CD4-positive, alpha-beta T cell (primary cell): Measurements from ENCODE around the gene ANKRD60. TPM values are rescaled to one million over a fixed set of nuclear protein-coding genes. Genes with fewer than 3 reads are reported as not detected.

Experiments used
- ATAC-seq: fragments of 200-7000 bp; cut with Tn5 transposase; one replicate; pipeline ENCODE4 v1.10.0; 2022; ENCODE audit warnings: mild to moderate bottlenecking; ENCODE audit not compliant: poor library complexity
- CTCF ChIA-PET: fragments of 350-600 bp; sonication (Branson Sonifier 250); formaldehyde crosslinking; loops from one replicate; lab custom pipeline; 2021; ENCODE audit warnings: antibody characterized with exemption, inconsistent platforms; lab: Charles Lee
- POLR2A ChIA-PET: fragments of 350-600 bp; sonication (Branson Sonifier 250); formaldehyde crosslinking; loops from one replicate; lab custom pipeline; 2021; ENCODE audit warnings: antibody characterized with exemption, inconsistent platforms; lab: Charles Lee
- DNase-seq, 14 experiments: peaks; one replicate each; pipeline ENCODE4 v3.0.0-alpha.2; 2013 to 2020; ENCODE audit warnings: mixed read lengths in 2 of 14
- H3K27ac ChIP-seq, 2 donors: one replicate each; pipeline versions ENCODE4 v1.5.1 to v1.7.0; 2013; ENCODE audit warnings: low read length in 2 of 2, low read depth in 1 of 2, mild to moderate bottlenecking in 1 of 2
- H3K27me3 ChIP-seq, 2 experiments: 1 replicate in 1 of 2; 2 replicates in 1 of 2; pipeline versions ENCODE4 v1.6.1 to v1.7.0; 2013; ENCODE audit warnings: low read length in 2 of 2, control low read depth in 1 of 2, mild to moderate bottlenecking in 1 of 2, moderate library complexity in 1 of 2; ENCODE audit not compliant: insufficient read depth in 2 of 2, control insufficient read depth in 1 of 2
- H3K36me3 ChIP-seq: one replicate; pipeline ENCODE4 v1.6.1; 2013; ENCODE audit warnings: low read length, control low read depth; ENCODE audit not compliant: insufficient read depth
- H3K4me1 ChIP-seq: one replicate; pipeline ENCODE4 v1.6.1; 2013; ENCODE audit warnings: low read length, control low read depth; ENCODE audit not compliant: insufficient read depth
- H3K4me3 ChIP-seq: one replicate; pipeline ENCODE4 v1.5.1; 2013; ENCODE audit warnings: mild to moderate bottlenecking, low read length, moderate library complexity
- H3K9me3 ChIP-seq, 2 experiments: 1 replicate in 1 of 2; 2 replicates in 1 of 2; pipeline versions ENCODE4 v1.6.1 to v1.7.0; 2013; ENCODE audit warnings: low read length in 2 of 2, mild to moderate bottlenecking in 2 of 2, control low read depth in 1 of 2, moderate library complexity in 1 of 2; ENCODE audit not compliant: control insufficient read depth in 1 of 2, insufficient read depth in 1 of 2
- H3K27ac Mint-ChIP-seq: one replicate; pipeline ENCODE4 v1.8.0; 2020; ENCODE audit warnings: mixed read lengths
- H3K27me3 Mint-ChIP-seq: one replicate; pipeline ENCODE4 v1.8.0; 2021; ENCODE audit warnings: mixed read lengths
- H3K36me3 Mint-ChIP-seq: one replicate; pipeline ENCODE4 v1.8.0; 2021; ENCODE audit warnings: low read depth, mixed read lengths
- H3K4me1 Mint-ChIP-seq: one replicate; pipeline ENCODE4 v1.8.0; 2021; ENCODE audit warnings: low read depth, mixed read lengths
- H3K4me3 Mint-ChIP-seq: one replicate; pipeline ENCODE4 v1.8.0; 2020; ENCODE audit warnings: mild to moderate bottlenecking, mixed read lengths
- H3K9me3 Mint-ChIP-seq: one replicate; pipeline ENCODE4 v1.8.0; 2020; ENCODE audit warnings: mixed read lengths
- CTCF ChIP-seq: fragments of 200-600 bp; IDR thresholded peaks from one replicate; pipeline ENCODE4 v1.8.0; 2022; ENCODE audit warnings: antibody characterized with exemption, mild to moderate bottlenecking
- intact Hi-C, 2 experiments: fragments of 100-400 bp; cut with DNase I in 1 of 2; cut with micrococcal nuclease in 1 of 2; formaldehyde crosslinking; loops; one replicate each; pipeline versions ENCODE4 v1.15.1 to v1.9.0; 2023 to 2025; cut with DNase I, micrococcal nuclease
- total RNA-seq, 174 experiments: library from RNA in 2 of 174; stranded (reverse) in 2 of 174; gene quantifications; one replicate each; pipeline ENCODE4 v1.2.3 and lab custom pipeline; 2021 to 2026

Gene ANKRD60
- total RNA-seq, 2 experiments from 2014 or later = not detected

DNA sequence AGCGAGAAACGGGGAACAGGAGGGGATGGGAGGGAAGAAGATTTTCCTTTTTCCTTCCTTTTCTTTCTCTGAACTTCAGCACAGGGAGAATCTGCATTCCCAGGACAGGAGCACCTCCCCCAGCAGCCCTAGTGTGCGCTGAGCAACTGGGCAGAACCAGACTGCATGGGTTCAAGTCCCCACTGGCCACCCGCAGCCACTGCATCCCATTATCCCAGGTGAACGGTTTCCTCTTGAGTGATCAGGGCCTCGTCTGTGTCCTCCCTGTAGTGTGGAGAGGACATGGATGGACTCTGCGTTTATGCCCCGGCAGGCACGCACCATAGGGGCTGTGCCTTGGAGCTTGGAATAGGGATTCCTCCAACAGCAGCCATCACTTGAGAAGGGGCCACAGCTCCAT, 53.0 kb downstream of the ANKRD60 start:
- ATAC-seq (no peak), DNase-seq (no peak)
- Histone ChIP-seq H3K4me1 (peaks cover 19% of the 10 kb centered on the region), H3K9me3 (no peaks in the 10 kb centered on the region), H3K27me3 (peaks cover 6 to 11% of the 10 kb centered on the region in 2 experiments), H3K27ac (no peak overlapping the region), H3K4me3 (no peak overlapping the region), H3K36me3 (no peaks in the 10 kb centered on the region)
- H3K27me3 Mint-ChIP-seq = peaks cover 6% of the 10 kb centered on the region
- POLR2A ChIA-PET = no interaction called here
- H3K9me3 Mint-ChIP-seq = no peaks in the 10 kb centered on the region
- no peak overlapping the region for H3K4me3 Mint-ChIP-seq
- H3K4me1 Mint-ChIP-seq = peaks cover 23% of the 10 kb centered on the region
- TF ChIP-seq CTCF = no peak
- H3K27ac Mint-ChIP-seq = no peak overlapping the region
- CTCF ChIA-PET = no interaction called here
- intact Hi-C loops = no loop called here
- no peaks in the 10 kb centered on the region for H3K36me3 Mint-ChIP-seq

- ChIA-PET POLR2A (interaction anchor here (1.1 kb wide), 1 partner anchor 548 kb away, joined by 3 read pairs; no protein-coding TSS in a partner anchor), CTCF (no interaction called here)
- peaks cover 1 to 5% of the 10 kb centered on the region in 2 experiments for H3K27me3 ChIP-seq
- peaks cover 6% of the 10 kb centered on the region for H3K27me3 Mint-ChIP-seq
- peaks cover 23% of the 10 kb centered on the region for H3K4me1 Mint-ChIP-seq
- H3K36me3 Mint-ChIP-seq = no peaks in the 10 kb centered on the region
- no peak for ATAC-seq
- no peaks in the 10 kb centered on the region for H3K9me3 ChIP-seq
- H3K36me3 ChIP-seq = no peaks in the 10 kb centered on the region
- peaks cover 16% of the 10 kb centered on the region for H3K4me1 ChIP-seq
- no peak for TF ChIP-seq CTCF
- H3K27ac Mint-ChIP-seq = no peak overlapping the region
- no peak for DNase-seq
- H3K4me3 Mint-ChIP-seq = no peak overlapping the region
- intact Hi-C loops = no loop called here
- no peak overlapping the region for H3K27ac ChIP-seq
- H3K4me3 ChIP-seq = no peak overlapping the region
- no peaks in the 10 kb centered on the region for H3K9me3 Mint-ChIP-seq
These were observed 53.7 kb downstream of the ANKRD60 start for GRCh38 chr20:58174708-58175280.

DNA sequence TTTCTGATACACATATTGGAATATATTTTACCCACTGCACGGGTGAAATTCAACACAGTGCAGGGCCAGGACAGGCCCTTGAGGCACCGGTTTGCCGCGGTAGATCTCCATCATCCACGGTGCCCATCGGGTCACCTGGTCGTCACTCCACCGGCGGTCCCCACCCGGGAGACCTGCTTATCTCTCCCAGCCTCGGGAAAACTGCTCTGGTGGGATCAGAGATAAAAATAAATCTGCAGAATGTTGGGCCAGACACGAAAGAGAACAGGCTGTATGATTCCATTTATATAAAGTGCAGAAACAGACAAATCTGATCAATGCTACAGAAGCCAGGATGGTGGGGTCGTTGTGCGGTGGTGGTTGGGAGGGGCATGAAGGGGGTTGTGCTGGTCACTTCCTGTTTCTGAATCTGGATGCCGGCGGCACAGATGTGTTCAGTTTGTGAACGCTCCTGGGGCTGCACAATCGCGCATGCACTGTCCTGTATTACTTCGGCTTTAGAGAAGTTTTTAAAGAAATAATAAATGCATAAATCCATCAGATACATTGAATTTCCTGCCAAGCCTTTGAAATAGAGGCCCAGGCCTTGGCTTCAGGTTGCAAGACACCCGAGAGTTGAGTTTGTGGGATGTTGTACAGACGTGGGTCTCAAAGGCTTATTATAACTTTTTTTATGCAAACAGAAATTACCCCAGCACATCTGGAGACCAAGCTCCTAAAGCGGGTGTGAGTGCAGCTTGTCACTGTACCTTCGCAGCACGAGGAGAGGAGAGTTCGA, 54.3 kb downstream of the ANKRD60 start:
- DNase-seq (no peak), ATAC-seq (no peak)
- intact Hi-C loops = no loop called here
- CTCF ChIA-PET = no interaction called here
- Mint-ChIP-seq H3K4me1 (peaks cover 23% of the 10 kb centered on the region), H3K36me3 (no peaks in the 10 kb centered on the region), H3K4me3 (no peak overlapping the region), H3K27ac (no peak overlapping the region), H3K27me3 (peaks cover 6% of the 10 kb centered on the region), H3K9me3 (no peaks in the 10 kb centered on the region)
- no peak overlapping the region for H3K27ac ChIP-seq
- no peak overlapping the region for H3K4me3 ChIP-seq
- POLR2A ChIA-PET = interaction anchor here (1.1 kb wide), 1 partner anchor 548 kb away, joined by 3 read pairs; no protein-coding TSS in a partner anchor
- no peak for TF ChIP-seq CTCF
- H3K9me3 ChIP-seq = no peaks in the 10 kb centered on the region
- no peaks in the 10 kb centered on the region for H3K36me3 ChIP-seq
- H3K27me3 ChIP-seq = peaks cover 0 to 2% of the 10 kb centered on the region in 2 experiments
- H3K4me1 ChIP-seq = peaks cover 9% of the 10 kb centered on the region
